ENCODE data around the gene CCDC187.

DNA sequence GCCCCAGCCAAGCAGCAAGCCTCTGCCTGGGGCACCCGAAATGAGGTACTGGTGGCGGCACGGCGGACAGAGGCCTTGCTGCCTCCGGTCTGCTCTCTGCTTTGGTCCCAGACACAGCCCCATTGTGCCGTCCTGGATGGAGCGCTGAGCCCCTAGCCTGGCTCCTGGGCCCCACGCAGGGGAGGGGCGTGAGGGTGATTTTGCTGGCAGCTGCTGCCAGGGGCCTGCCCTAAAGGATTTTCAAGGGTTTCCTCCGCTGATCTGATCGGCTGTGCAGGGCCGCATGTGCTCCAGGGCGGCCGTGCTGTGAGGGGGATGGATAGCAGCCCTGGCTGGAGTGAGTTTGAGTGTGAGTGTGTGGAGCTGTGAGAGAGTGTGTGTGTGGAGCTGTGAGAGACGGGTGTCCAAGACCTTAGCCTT lies 24.7 kb upstream of the CCDC187 start:
- no peak for TF ChIP-seq POLR2AphosphoS5 (IDR thresholded peaks at IDR 0.05; ENCODE audit: low read depth, low read length)
- no peak for TF ChIP-seq POLR2A (IDR thresholded peaks at IDR 0.05; ENCODE audit: low read depth, low read length)
- no peak for TF ChIP-seq TAF1 (IDR thresholded peaks at IDR 0.05; ENCODE audit: borderline replicate concordance, low read depth, low read length)

Data from GM12892 (cell line).